Activated CD4-positive, alpha-beta T cell treated with anti-CD3 and anti-CD28 coated beads, Interleukin-2, amount 50 U/mL, for 48 hours (primary cell): ENCODE data around the gene IGSF21.
"Not testable (repeated sequence)": the region's sequence is repeated elsewhere in the genome, so short reads cannot be mapped to it uniquely, and the experiment has no call there.

Source experiments
- DNase-seq, 2 experiments: peaks; one replicate each; pipeline ENCODE4 v3.0.0-alpha.2; 2020

The IGSF21 gene

DNA sequence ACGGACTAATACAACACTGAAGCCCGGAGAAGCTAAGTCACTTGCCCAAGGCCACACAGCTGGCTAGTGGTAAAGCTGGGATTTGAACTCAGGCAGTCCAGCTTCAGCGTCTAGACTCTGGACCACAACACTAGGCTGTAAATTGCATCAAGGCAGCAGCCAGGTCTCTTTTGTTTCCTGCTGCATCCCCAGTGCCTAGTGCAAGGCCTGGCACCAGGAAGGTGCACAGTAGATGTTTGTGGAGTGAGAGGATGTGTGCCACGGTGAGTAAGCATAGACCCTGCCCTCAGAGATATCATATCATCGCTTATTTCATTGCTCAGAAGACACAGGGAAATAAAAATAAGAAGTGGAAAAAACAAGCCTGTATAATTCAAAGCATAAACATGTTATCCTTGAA lies 40.9 kb downstream of the IGSF21 start:
- DNase-seq = no peak

DNA sequence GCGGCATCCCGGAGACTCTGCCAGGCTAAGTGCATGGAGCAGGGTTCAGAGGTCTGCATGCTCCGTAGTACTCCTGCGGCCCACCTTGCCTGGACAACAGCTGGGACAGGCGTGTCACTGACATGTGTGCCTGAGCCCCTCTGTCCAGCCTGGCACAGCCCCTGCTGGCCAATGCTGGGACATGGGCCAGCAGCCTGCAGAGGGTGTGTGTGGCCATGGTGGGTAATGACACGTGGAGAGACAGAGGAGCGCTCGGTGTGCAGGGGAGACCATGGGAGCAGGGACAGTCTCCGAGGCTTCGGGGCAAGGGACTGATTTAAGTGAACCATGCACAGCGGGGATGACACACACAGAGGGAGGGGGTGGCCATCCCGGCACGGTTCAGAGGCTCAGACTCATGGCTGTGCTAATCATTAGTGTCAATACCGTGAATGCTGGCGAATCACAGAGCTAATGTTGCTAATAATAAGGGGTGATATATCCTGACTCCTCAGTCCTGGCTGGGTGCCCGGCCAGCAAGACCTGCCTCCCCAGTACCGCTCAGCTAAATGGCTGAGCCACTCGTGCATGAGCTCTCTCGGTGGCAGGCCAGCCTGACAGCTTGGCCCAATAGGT lies 41.5 kb downstream of the IGSF21 start:
- DNase-seq = no peak

DNA sequence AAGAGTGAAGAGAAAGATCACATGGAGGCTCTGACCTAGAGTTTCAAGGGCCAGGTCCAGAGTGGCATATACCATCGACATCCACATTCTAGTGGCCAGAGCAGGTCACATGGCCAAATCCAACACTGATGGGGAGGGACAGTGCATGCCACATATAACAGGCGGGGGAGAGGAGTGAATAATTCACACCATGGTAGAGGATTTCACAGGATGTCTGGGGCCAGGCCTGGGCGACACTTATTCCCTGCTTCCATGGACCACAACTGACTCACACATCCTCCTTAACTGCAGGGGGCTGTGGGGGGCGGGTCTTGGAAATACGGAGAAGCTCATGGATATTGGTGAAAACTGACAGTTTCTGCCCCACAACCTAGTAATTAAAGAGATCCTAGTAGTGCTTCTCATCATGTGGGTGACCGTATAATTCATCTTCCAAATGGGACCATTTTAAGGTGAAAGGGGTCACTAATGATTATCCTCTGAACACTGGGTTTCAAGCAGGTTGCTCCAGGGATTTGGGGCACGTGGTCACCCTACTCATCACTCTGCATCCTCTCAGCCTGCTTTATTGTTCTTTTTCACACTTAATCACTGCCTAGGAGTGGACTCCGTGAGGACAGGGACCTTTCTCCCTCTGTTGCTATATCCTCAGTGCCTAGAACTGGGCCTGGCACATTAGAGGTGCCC lies 44.0 kb downstream of the IGSF21 start:
- no peak for DNase-seq

DNA sequence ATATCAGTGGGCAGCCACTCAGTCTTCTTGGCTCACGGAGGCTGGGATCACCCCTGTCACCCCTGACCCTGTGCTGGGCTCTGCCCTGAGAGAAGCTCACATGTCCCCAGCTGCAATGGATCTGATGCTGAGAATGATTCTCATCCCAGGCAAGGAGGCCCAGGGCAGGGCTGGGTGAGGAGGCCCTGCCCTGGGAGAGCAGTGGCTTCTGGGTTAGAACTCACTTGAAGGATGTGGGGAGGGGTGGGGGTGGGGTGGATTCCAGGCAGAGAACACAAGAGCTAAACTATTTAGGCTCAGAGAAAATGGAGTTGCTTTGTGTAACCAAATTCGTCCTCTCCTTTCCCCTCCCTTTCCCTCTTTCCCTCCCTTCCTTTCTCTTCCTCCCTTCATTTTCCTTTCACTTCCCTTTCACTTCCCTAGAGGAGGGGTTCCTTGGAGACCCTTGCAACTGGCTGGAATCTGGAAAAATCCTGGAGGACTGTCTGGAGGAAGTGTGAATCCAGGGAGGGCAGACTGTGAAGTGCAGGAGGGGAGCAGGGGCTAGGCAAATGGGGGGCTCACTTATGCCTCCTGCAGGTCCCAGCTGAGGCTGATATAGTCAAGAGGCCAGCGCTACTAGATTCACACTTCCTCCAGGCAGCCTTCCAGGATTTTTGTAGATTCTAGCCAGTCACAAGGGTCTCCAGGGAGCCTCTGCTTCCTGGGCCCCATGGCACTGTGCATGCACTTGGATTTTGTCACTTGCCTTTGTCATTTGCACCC lies 47.0 kb downstream of the IGSF21 start:
- DNase-seq = no peak

DNA sequence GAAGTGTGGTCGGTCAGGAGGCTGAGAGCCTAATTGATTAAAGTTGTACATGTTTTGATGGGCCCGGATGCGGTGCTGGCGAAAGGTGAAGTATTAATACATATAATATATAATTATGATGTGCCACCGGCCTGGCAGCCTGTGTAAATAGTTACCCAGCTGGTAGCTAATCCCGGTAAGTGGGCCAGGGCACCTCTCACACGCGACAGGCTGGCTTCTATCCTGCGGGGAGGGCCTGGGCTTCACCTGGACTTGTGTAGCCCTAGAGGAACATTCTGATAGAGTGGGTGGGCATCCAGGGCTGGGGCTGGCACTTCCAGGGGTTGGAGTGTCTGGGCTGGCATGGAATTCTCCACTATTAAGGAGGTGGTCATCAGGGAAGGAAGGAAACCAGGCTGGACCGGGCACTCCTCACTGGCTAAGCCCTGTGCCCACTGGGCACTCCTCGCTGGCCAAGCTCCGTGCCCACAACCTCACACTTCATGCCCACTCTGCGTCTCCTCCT lies 48.3 kb downstream of the IGSF21 start:
- no peak for DNase-seq

DNA sequence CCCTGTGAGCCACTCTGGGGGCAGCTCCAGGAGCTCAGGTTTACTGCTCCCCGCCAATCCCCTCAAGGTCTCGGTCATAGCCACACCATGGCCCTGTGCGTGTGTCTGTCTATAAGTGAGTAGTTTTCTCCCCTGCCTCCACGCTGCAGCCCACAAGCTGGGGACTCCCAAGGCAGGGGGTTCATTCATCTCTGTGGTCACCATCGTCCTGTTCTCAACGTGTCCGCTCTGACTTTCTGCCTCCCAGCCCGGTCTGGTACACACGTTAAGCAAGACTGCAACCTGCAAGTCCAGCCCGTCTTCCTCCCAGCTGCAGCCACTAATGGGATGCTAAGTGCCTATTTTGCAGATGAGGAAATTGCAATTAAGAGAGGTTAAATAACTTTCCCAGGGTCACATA lies 49.8 kb downstream of the IGSF21 start:
- no peak for DNase-seq

DNA sequence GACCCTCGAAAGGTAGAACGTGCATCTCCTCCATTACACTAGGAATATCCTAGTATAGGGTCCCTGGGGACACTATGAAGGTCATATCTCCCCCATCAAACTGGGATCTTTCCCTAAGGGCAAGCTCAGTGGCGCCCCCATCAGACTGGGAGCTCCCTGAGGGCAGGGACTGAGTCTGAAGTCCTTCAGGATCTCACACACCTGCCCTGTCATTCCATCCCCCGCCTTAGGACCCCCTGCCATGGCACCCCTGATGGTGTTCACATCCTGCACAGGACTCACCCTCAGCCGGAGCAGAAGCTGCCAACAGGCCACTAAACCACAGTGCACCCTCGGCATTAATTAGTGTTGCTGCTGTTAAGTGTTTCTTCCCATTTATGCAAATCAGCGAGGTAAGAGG lies 50.4 kb downstream of the IGSF21 start:
- no peak for DNase-seq

DNA sequence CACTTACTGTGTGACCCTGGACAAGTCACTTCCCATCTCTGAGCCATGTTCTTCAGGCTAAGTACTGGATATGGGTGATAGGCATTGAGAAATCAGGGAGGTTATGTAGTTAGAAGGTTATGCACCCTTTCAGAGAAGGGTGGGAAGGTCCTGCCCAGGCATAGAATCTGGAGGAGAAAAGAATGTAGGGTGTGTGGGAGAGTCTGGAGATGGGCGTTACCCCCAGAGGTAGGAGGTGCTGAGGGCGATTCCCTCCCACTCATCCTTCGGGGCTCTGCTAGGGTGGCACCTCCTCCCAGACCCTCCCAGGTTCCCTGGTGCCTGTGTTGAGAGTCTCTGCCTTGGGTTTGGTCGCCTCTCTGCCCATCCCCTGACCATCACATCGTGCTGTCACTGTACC lies 51.1 kb downstream of the IGSF21 start:
- no peak for DNase-seq

DNA sequence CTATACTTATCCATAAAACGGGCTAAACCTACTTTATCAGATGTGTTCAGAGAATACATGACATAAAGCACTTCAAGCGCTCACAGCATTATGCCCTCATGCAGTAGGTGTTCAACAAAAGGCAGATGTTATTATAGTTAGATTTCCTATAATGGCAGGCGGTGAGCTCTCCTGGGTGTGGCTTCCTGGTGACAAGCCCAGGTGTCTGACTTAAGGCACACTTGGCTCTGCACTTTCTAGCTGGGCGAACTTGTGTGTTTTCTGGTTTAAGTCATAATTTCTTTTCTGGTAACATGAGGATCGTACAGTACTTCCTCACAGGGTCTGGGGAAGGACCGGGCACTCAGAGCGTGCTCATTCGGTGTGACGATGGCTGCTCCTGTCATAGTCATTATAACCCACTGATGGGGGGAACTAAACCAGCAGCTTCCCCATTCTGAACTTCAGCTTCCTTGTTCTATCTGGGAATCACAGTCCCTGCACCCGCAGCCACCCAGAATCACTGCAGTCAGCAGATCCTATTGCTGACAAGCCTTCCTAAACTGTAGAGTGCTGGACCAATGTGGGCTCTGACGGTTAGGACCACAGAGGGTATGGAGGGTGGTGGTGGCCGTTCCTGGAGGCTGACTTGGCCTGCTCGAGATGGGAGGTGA lies 52.8 kb downstream of the IGSF21 start:
- DNase-seq = no peak

DNA sequence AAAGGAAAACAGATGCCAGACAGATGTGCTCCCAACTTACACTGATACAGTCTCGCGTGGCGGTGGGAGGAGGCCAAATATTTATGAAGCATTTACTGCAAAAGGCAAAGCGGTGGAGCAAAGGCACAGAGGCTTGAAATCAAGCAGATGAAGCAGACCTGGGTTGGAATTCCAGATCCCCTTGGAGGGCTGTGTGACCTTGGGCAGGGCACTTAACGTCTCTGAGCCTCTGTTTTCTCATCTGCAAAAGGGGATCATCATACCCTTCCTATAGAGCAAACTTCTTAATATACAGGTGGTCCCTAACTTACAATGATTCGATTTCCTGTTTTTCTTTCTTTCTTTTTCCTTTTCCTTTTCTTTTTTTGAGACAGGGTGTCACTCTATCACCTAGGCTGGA lies 54.1 kb downstream of the IGSF21 start:
- no peak for DNase-seq

DNA sequence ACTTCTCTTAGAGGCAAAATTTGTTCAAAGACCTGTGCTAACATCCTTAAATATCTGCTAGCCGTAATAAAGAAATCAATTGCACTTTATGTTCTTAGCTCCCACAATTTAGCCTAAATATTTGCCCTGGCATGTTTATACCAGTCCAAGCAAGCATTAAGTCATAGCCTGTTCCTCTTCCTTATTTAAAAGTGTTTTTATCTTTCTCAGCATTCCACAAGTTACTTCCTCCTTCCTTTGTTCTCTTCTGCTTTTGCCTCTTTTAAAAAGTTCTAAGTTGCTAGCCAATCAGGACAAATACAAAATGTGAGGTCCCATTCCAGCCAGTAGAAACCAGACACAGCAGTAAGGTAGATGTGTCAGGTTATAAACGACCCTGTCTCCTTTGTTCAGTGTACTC lies 58.0 kb downstream of the IGSF21 start:
- DNase-seq = not testable (repeated sequence)

DNA sequence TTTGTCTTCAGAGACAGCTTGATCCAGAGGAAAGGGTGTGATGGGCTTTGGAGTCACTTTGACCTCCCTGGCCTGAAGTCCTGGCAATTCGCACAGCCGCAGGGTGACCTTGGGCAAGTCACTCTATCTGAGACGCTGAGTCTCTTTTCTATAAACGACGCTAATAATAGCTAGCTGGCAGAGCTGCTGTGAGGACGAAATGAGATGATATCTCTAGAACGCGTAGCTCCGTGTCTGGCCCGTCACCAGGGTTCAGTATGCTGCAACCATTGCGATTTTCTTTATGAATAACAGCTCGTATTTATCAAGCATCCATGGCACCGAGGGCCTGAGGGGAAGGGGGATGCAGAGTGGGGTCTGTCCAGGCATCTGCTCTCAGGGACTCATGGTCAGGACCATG lies 58.7 kb downstream of the IGSF21 start:
- no peak for DNase-seq

DNA sequence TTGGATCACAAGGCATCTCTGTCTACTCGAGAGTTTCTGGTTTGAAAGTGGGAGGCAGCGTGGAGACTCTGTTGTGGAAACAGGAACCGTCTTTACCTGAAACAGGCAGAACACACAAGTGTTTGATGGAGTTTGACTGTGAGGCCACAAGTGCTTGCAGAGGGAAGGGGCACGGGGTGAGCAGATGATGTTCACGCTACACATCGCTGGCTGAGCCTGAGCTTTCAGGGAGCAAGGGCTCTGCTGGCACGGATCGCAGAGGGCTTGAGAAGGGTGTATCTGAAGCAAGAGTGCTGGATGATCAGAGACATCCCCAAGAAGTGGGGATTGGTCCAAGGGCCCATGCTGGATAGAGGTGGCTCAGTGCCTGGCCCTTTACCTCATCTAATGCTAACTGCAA lies 59.3 kb downstream of the IGSF21 start:
- DNase-seq = no peak

DNA sequence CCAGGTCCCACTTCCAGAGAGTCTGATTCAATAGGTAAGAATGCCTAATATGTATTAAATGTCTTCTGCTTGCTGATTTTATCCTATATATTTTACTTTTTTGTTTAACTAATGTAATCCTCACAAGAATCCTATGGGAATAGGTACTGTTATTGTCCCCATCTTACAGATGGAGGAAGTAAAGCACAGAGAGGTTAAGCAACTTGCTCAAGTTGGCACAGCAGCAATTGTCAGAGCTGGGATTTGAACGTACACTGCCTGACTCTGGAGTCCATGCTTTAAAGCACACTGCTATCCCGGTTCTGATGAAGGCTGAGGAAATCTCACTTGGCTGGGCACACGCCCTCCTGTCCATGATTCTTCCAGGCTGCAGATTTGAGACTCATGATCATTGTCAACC lies 62.8 kb downstream of the IGSF21 start:
- DNase-seq = no peak

DNA sequence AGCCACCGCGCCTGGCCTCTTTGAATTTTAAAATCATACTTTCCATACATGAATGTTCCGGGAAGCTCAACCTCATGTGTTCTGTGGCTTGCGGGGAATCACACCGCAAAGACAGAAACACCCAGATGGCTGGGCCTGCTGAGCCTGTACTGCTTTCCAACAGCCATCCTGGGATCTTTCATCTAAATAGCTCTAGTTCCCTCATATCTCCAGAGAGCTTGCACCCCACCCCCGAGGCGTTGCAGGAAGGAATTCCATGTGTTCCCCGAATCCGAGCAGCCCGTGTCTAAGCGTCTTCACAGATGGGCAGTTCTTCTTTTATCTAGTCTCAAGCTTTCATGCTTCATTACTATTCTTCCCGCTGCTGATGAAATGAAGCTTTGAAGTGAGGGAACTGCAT lies 66.4 kb downstream of the IGSF21 start:
- no peak for DNase-seq

DNA sequence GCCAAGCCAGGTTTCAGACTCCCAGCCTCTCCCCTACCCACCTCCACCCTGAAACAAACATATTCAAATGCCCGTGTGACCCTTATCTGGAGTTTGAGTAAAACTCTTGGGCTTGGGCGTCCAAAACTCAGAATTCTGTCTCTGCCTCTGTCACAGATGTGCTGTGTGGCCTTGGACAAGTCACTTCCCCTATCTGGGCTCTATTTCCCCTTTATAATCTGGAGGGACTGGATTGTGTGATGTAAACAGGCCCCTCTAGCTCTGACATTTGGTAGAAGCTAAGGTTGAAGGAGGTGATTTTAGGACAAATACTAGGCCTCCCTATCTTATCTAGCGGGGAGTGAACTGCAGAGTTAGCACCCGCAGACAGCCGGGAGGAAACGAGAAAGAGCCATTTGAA lies 67.5 kb downstream of the IGSF21 start:
- DNase-seq = no peak

DNA sequence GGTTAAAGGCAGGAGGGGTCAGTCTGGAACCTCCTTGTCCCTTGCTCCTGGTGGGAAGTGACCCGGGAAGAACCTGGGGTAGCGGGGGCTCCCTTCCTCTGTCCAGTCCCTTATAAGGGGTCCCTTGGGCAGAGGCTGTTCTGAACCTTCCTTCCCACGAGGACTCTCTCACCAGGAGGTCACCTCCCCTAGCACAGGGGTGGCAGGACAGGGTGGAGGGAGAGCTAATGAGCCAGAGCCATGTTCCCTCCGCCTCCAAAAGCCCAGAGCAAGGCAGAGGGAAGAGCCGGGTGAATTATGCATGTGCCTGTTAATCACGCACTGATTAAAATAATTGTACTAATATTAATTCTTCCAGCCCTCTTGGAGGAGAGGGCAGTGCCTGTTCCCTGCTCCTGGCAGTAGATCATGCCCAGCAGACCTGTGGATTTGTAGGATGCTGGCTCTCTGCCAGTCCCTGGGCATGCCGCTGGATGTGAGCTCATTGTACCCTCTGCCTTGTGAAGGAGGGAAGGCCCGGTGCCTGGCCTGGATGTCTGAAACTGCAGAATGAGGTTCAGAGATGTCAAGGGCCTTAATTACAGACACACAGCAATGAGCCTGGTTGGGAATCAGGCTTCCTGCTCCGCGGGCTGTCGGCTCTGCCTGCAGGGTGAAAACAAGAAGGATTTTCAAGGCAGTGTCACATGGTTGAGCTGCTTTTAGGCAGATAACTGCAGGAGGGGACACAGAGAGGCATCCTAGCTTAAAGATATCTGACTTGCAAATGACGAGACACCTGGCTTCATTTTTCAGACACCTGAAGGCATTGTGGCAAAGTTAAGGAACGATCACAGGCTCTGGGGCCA lies 68.2 kb downstream of the IGSF21 start:
- no peak for DNase-seq

DNA sequence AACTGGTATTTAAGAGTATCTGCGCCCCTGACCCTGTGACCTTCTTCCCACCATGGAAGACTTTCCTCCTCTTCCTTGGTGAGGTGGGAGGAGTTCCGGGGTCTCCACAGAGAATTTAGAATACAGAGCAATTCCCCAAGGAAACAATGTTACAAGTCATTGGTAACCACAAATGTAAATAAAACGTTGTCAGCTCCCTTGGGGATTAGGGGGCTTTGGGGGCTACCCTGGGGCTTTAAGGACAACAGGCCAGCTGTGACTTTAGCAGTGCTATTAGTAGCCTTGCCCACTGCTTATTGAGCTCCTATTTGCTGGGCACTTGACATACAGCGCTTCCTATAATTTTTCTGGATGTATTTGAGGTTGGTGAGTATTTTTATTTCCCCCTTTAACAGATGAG lies 69.0 kb downstream of the IGSF21 start:
- DNase-seq = no peak

DNA sequence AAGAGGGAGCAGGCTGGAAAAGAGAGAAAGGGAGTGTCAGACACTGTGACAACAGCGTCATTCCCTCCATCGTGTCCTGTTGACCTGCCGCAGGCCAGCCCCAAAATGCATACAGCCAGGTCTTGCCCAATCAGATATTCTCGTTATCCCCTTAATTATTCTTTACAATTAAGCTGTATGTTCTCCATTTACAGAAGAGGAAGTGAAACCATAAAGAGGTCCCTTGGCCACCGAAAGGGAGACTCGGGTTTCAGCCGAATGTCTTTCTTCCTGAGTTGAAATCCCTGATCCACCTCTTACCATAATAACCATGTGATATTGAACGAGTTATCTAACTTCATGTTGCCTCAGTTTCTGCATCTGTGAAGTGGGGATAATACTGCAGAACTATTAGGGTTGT lies 70.5 kb downstream of the IGSF21 start:
- DNase-seq = no peak

DNA sequence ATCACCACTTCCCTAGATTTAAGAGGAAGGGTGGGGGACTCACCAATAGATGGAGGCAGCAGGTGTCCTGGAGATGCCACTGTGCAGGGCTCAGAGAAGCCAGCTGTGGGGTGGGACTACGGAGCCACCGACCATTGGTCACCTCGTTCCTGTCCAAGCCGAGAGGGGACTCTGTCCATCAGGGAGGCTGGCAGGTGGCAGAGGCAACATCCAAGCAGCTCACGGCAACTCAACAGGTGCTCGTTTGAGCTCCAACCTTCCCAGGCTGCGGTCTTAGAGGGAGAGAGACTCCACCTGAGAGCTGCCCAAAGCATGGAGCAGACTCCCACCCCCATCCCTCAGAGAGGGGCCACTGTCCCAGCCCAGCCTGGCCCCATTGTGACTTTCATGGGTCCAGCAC lies 71.4 kb downstream of the IGSF21 start:
- DNase-seq = no peak

DNA sequence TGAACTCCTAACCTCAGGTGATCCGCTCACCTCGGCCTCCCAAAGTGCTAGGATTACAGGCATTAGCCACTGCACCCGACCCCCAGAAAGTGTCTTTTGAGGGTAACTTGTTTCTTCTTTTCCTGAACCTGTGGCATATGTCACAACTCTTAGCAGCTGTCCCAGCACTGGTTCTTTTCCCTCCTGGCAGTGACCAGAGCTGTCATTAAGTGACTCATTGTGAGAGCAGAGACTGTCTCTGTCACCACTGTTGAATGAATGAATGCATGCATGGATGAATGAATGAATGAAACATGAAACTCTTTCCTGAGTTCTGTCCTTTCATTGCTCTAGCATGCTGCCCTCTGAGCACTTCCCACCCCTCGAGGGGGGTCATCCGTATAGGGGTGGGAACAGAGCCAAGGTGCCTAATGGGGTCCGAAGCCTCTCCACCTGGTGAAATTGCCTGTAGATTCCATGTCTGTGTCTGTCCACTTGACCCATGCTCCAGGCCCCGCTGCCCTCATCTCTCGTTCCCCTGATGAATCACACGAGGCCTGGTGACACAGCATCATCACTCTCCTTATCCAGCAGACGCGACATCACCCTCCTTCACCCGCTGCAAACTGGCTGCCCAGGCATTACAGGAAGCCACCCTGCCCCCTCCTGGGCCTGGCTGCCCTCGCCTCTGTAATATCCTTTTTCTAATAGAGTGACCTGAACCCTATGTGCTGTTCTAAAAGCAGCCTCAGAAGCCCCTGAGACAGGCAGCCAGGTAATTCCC lies 75.0 kb downstream of the IGSF21 start:
- no peak for DNase-seq

DNA sequence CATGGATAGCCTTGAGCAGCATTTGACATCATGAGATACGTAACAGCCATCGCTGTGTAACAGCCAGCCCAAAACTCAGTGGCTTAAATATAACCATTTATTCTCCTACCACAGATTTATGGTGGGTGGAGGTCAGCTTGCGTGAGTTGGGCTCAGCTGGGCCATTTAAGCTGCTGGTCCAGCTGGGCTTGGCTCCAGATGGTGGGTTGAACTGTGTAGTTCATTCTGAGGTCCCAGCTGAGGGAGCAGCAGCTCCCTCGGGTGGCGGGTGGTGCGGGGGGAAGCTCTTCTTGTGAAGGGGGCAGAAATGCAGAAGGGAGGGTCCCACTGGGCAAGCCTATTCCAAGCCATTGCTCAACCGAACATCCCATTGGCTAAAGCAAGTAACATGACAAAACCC lies 75.9 kb downstream of the IGSF21 start:
- DNase-seq = no peak
